Fibroblast of pulmonary artery (primary cell): ENCODE measurements around the gene FIBCD1.

Experiments used
- DNase-seq: peaks from one replicate; pipeline ENCODE4 v3.0.0-alpha.2; 2010; ENCODE audit warnings: low read depth
- H3K4me3 ChIP-seq: replicated peaks from 2 replicates; pipeline ENCODE4 v1.5.1; 2011; ENCODE audit warnings: low read depth, mild to moderate bottlenecking, control low read depth, low read length, moderate library complexity
- CTCF ChIP-seq: IDR thresholded peaks from 2 replicates; pipeline ENCODE4 v1.5.1; 2011; ENCODE audit warnings: mild to moderate bottlenecking, control low read depth, low read length, inconsistent platforms; ENCODE audit errors: missing control alignments

FIBCD1 gene

GRCh38 chr9:130879863-130880411 is 59.1 kb downstream of the FIBCD1 start:
- no peak overlapping the region for H3K4me3 ChIP-seq
- DNase-seq, result no peak
- TF ChIP-seq CTCF, result no peak

- no peak for DNase-seq
- no peak overlapping the region for H3K4me3 ChIP-seq
- no peak for TF ChIP-seq CTCF
Observed at GRCh38 chr9:130878295-130878694, 60.8 kb downstream of the FIBCD1 start.

- no peak for DNase-seq
- TF ChIP-seq CTCF, result no peak
- H3K4me3 ChIP-seq, result no peak overlapping the region
Observed at GRCh38 chr9:130877300-130877699, 61.7 kb downstream of the FIBCD1 start.

- TF ChIP-seq CTCF, result no peak
- H3K4me3 ChIP-seq, result no peak overlapping the region
- DNase-seq, result no peak
Observed at GRCh38 chr9:130874783-130875182, 64.3 kb downstream of the FIBCD1 start.

- DNase-seq, result no peak
- no peak overlapping the region for H3K4me3 ChIP-seq
- TF ChIP-seq CTCF, result no peak
Observed at GRCh38 chr9:130873966-130874365, 65.1 kb downstream of the FIBCD1 start.

- no peak for TF ChIP-seq CTCF
- no peak for DNase-seq
- no peak overlapping the region for H3K4me3 ChIP-seq
Observed at GRCh38 chr9:130872912-130873503, 66.0 kb downstream of the FIBCD1 start.

- DNase-seq, result no peak
- TF ChIP-seq CTCF, result no peak
- H3K4me3 ChIP-seq, result no peak overlapping the region
Observed at GRCh38 chr9:130872508-130872907, 66.5 kb downstream of the FIBCD1 start.
